ENCODE results near the gene TTC13. TPM values are rescaled to one million over a fixed set of nuclear protein-coding genes. Genes with fewer than 3 reads are reported as not detected.

TTC13 gene
- total and polyA plus RNA-seq, 10 of the 15 experiments (the other 5 are each of a cell fraction or from before 2014, with no cell fraction given) = 5.8 to 30.8 (median 18.5) TPM

DNA sequence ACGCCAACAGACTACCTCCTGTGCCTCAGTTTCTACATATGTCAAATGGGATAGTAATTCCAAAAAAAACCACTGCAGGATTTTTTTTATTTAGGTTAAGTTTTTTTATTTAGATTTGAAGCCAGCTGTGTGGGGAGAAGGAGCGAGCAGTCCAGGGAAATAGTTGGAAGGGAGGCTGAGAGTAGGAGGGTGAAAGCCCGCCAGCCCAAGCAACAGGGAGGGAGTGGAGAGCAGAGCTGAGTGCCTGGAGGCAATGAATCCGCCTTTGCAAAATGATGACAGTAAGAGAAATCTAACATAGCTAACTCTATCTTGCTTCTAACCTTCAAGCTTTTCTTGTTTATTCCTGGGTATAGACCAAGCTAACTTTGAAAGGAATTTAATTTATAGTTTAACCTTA is 94.7 kb downstream of the TTC13 start (continued):
- TF ChIP-seq EGR1 (IDR thresholded peaks at IDR 0.05; ENCODE audit: borderline replicate concordance in 1 of 2, low read depth in 2 of 2, low read length in 2 of 2) (no peak), GABPA (IDR thresholded peaks at IDR 0.05; ENCODE audit: low read depth) (no peak), DPF2 (IDR thresholded peaks at IDR 0.05) (no peak), NFYB (IDR thresholded peaks at IDR 0.05; ENCODE audit: insufficient read depth, low read depth, low read length) (no peak), MEF2B (IDR thresholded peaks at IDR 0.05; ENCODE audit: partially characterized antibody, poor library complexity, severe bottlenecking) (no peak), FOXM1 (IDR thresholded peaks at IDR 0.05; ENCODE audit: low read depth, low read length) (no peak), FOXK2 (IDR thresholded peaks at IDR 0.05) (no peak), BHLHE40 (IDR thresholded peaks at IDR 0.05; ENCODE audit: borderline replicate concordance in 1 of 2, low read depth in 2 of 2, low read length in 1 of 2) (no peak), PAX8 (IDR thresholded peaks at IDR 0.05) (no peak)
- TF ChIP-seq, protein P1, sequence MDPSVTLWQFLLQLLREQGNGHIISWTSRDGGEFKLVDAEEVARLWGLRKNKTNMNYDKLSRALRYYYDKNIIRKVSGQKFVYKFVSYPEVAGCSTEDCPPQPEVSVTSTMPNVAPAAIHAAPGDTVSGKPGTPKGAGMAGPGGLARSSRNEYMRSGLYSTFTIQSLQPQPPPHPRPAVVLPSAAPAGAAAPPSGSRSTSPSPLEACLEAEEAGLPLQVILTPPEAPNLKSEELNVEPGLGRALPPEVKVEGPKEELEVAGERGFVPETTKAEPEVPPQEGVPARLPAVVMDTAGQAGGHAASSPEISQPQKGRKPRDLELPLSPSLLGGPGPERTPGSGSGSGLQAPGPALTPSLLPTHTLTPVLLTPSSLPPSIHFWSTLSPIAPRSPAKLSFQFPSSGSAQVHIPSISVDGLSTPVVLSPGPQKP (IDR thresholded peaks at IDR 0.05; ENCODE audit: low read depth, low read length) = no peak

DNA sequence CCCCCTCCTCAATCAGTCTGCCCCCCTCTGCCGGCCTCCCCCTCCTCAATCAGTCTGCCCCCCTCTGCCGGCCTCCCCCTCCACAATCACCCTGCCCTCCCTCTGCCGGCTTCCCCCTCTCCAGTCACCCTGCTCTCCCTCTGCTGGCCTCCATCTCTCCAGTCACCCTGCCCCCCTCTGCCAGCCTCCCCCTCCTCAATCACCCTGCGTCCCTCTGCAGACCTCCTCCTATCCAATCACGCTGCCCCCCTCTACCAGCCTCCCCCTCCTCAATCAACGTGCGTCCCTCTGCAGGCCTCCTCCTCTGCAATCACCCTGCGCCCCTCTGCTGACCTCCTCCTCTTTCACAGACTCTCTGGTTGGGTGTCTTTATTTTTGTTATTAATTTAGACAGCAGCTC is 98.9 kb downstream of the TTC13 start:
- Histone ChIP-seq H3K79me2 (ENCODE audit: control insufficient read depth, insufficient read depth, low read length) (no peaks in the 10 kb centered on the region), H3K4me2 (ENCODE audit: control insufficient read depth, insufficient read depth) (no peak overlapping the region), H3K27ac (ENCODE audit: control insufficient read depth, insufficient read depth) (no peak overlapping the region), H3K9ac (ENCODE audit: control insufficient read depth, insufficient read depth, low read length) (no peak overlapping the region), H3K4me1 (ENCODE audit: control insufficient read depth, insufficient read depth, low read length) (no peaks in the 10 kb centered on the region), H3K4me3 (no peak overlapping the region), H4K20me1 (ENCODE audit: control insufficient read depth, insufficient read depth) (no peaks in the 10 kb centered on the region), H3K9me3 (replicated peaks; ENCODE audit: control insufficient read depth, insufficient read depth, low read length) (no peaks in the 10 kb centered on the region), H2AFZ (ENCODE audit: control insufficient read depth, low read depth, low read length) (no peak overlapping the region), H3K27me3 (replicated peaks in 1 of 2; ENCODE audit: control insufficient read depth in 2 of 2, insufficient read depth in 2 of 2, low read length in 1 of 2) (peaks cover 0 to 3% of the 10 kb centered on the region in 2 experiments; a peak in 2 of 4 replicates), H3K36me3 (ENCODE audit: control insufficient read depth in 2 of 2, insufficient read depth in 2 of 2, low read length in 1 of 2) (no peaks in the 10 kb centered on the region)
- in situ Hi-C loops (cut with MboI) = no loop called here
- POLR2A ChIA-PET = no interaction called here
- BruUV-seq (replicated peaks) = no TSS peak
- FAIRE-seq = no peak
- RAD21 ChIA-PET (ENCODE audit: unreplicated experiment) = no interaction called here
- WGBS (ENCODE audit: insufficient coverage, insufficient replicate concordance, low lambda C conversion rate, missing lambda C conversion rate) = 68% methylated on average over 4 of the region's 8 CpGs
- intact Hi-C loops (cut with micrococcal nuclease; ENCODE audit: unreplicated experiment) = no loop called here
- SMC1A ChIA-PET (ENCODE audit: uncharacterized antibody, unreplicated experiment) = no interaction called here
- DNase-seq (ENCODE audit: low read depth, low spot score) = no peak
- no peak for ATAC-seq
- CTCF ChIA-PET = no interaction called here
- no peak for TF ChIP-seq WRNIP1 (IDR thresholded peaks at IDR 0.05; ENCODE audit: borderline replicate concordance, low read depth, low read length)
- no peak for TF ChIP-seq MEF2A (IDR thresholded peaks at IDR 0.05; ENCODE audit: insufficient read depth, low read depth, low read length)
- TF ChIP-seq MXI1 (IDR thresholded peaks at IDR 0.05; ENCODE audit: low read depth, low read length) = no peak
- no peak for TF ChIP-seq ZNF217 (IDR thresholded peaks at IDR 0.05)
- no peak for TF ChIP-seq ZBTB33 (IDR thresholded peaks at IDR 0.05)
- TF ChIP-seq SMAD5 (IDR thresholded peaks at IDR 0.05; ENCODE audit: low read depth) = no peak
- TF ChIP-seq TCF12 (IDR thresholded peaks at IDR 0.05; ENCODE audit: low read depth, low read length) = no peak
- TF ChIP-seq NFYA (IDR thresholded peaks at IDR 0.05; ENCODE audit: borderline replicate concordance, low read depth, low read length) = no peak
- no peak for TF ChIP-seq EED (IDR thresholded peaks at IDR 0.05; ENCODE audit: low read depth)
- TF ChIP-seq BACH1 (IDR thresholded peaks at IDR 0.05; ENCODE audit: borderline replicate concordance) = no peak
- no peak for TF ChIP-seq MTA3 (IDR thresholded peaks at IDR 0.05; ENCODE audit: borderline replicate concordance, low read length)
- TF ChIP-seq KLF5 (IDR thresholded peaks at IDR 0.05; ENCODE audit: partially characterized antibody) = no peak
- TF ChIP-seq JUNB (IDR thresholded peaks at IDR 0.05) = no peak
- TF ChIP-seq EGR1 (IDR thresholded peaks at IDR 0.05; ENCODE audit: borderline replicate concordance in 1 of 2, low read depth in 2 of 2, low read length in 2 of 2) = no peak

All from GM12878 (cell line).